Measurements from ENCODE around the gene FBF1. TPM values are rescaled to one million over a fixed set of nuclear protein-coding genes. Genes with fewer than 3 reads are reported as not detected.
"Not testable (repeated sequence)": the region's sequence is repeated elsewhere in the genome, so short reads cannot be mapped to it uniquely, and the experiment has no call there.

Gene FBF1
- total RNA-seq, 4 donors from 2014 or later, result 4.7 to 8.8 (median 7.0) TPM

- ATAC-seq (ENCODE audit: low FRiP score), result no peak
- DNase-seq (ENCODE audit: low spot score), result no peak
- no peak for TF ChIP-seq CTCF (IDR thresholded peaks at IDR 0.05)
Measured at GRCh38 chr17:75980188-75981018, 39.6 kb upstream of the FBF1 start.

GRCh38 chr17:75979705-75980187, 38.9 kb upstream of the FBF1 start:
- ATAC-seq (ENCODE audit: low FRiP score), result peak; percentile 18
- DNase-seq (ENCODE audit: low spot score), result no peak
- TF ChIP-seq CTCF (IDR thresholded peaks at IDR 0.05), result no peak

GRCh38 chr17:75978938-75979704, 38.3 kb upstream of the FBF1 start, which contains the start of the genes ACOX1 and TEN1:
TSS of gene ACOX1 (minus strand) at chr17:75979166. CDS start at chr17:75979073, 93 bp downstream.
TSS of gene TEN1 (plus strand) at chr17:75979240. CDS start at chr17:75986193, 6,953 bp downstream.
- ATAC-seq (ENCODE audit: low FRiP score) (peak; percentile 93), DNase-seq (ENCODE audit: low spot score) (peak; percentile 95)
- peak in 1 of 3 donors; percentile 33 for TF ChIP-seq CTCF (IDR thresholded peaks at IDR 0.05)

GRCh38 chr17:75976175-75976848, 35.5 kb upstream of the FBF1 start:
- DNase-seq (ENCODE audit: low spot score) (no peak), ATAC-seq (ENCODE audit: low FRiP score) (no peak)
- TF ChIP-seq CTCF (IDR thresholded peaks at IDR 0.05), result no peak

- TF ChIP-seq CTCF (IDR thresholded peaks at IDR 0.05), result no peak
- ATAC-seq (ENCODE audit: low FRiP score) (no peak), DNase-seq (ENCODE audit: low spot score) (no peak)
Measured at GRCh38 chr17:75975757-75976174, 34.9 kb upstream of the FBF1 start.

- ATAC-seq (ENCODE audit: low FRiP score); DNase-seq (ENCODE audit: low spot score): not testable (repeated sequence)
Measured at GRCh38 chr17:75975187-75975586, 34.3 kb upstream of the FBF1 start.

GRCh38 chr17:75970626-75971025, 29.8 kb upstream of the FBF1 start:
- ATAC-seq (ENCODE audit: low FRiP score) (no peak), DNase-seq (ENCODE audit: low spot score) (no peak)
- TF ChIP-seq CTCF (IDR thresholded peaks at IDR 0.05), result no peak
